ENCODE results near the gene PNPLA7.

PNPLA7 gene

GRCh38 chr9:137462986-137463930 is 86.9 kb downstream of the PNPLA7 start:
- in situ Hi-C loops (cut with MboI; ENCODE audit: low sequenced_read_pairs): no loop called here

DNA sequence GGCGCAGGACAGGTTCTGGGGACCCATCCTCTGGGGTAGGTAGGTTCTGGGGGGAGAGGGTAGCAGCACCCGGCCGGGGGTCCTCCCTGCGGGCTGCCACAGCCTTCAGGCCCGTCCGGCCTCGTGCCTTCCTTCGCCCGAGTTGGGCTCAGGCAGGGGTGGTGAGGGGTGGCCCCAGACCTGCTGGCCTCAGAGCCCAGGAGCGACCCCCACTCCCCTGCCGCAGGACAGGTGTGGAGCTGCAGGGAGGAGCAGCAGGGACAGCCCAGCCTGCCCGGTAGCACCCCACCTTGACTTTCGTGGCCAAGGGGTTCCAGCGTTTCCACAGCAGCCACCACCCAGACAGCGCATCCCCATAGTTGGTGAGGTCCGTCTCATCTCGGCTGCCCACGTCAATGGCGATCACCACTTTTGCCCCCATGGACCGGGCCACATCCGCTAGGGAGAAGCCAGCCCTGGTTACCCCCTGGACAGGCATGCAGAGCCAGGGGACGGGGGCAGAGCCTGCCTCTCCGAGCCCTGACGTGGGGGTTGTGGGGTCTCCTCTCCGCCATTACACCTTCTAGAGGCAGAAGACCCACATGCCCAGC is 87.7 kb downstream of the PNPLA7 start:
- in situ Hi-C loops (cut with MboI; ENCODE audit: low sequenced_read_pairs): no loop called here

- in situ Hi-C loops (cut with MboI; ENCODE audit: low sequenced_read_pairs): no loop called here
Measured at GRCh38 chr9:137461663-137462395, 88.4 kb downstream of the PNPLA7 start.

- in situ Hi-C loops (cut with MboI; ENCODE audit: low sequenced_read_pairs): no loop called here
Measured at GRCh38 chr9:137461316-137461662, 88.9 kb downstream of the PNPLA7 start.

DNA sequence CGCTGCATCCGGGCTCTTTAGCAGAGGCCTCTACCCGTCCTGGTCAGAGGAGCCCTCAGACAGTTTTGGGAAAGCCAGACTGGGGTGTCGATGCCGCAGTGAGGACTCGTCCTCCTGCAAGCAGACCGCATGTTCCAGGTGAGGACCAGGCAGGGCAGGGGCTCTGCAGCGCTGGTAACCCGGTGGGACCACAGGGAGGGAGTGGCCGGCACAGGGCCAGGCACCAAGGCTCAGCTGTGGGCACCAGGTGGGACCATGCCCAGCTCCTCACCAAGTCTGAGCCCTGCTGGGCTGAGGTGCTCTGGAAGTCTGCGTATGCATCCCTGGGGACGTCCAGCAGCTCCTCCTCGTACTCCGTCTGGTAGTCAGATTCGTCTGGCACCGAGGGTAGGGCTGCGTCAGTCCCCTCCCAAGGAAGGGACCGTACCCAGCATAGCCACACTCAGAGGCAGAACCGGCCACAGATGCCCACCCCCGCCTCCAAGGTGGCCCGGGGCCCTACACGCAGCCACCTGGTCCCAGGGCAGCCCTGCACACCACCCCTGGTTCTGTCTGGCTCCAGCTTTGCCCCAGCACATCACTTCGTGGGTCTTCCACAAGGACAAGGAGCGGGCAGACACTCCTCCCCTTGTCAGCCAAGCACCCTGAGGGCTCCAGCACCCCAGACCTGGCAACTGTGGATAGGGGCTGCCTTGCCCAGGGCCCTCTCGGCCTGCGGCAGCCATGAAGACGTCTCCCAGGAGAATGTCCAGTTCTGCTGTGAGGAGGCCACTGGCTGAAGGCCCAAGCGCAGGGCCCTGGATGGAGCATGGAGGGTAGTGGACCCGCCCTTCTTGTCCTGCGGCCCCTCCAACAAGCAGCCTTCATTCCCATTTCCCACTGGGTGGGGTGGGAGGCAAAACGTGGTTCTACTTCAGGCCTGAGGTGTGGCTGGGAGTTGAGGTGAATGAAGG is 89.6 kb downstream of the PNPLA7 start:
- in situ Hi-C loops (cut with MboI; ENCODE audit: low sequenced_read_pairs): no loop called here

- in situ Hi-C loops (cut with MboI; ENCODE audit: low sequenced_read_pairs): no loop called here
Measured at GRCh38 chr9:137459601-137460362, 90.4 kb downstream of the PNPLA7 start.

DNA sequence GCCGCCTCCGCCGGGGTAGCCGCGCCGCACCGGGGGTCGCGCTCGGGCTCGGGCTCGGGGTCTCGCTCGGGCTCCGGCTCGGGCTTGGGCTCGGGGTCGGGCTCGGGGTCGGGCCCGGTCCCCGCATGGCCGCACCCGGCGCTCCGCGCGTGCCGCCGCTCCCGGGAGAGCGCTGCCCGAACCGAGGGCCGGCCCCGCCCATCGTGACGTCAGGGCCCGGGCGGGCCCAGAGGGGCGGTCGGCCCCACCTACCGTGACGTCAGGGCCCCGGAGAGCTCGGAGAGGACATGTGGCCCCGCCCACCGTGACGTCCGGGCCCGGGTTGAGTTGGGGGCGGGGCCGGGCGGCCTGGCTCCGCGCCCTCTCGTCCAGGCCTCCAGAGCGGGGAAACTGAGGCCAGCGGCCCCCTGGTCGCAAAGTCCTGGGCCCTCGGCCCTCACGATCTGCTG is 91.0 kb downstream of the PNPLA7 start, which contains the start of gene NSMF:
Gene NSMF, minus strand, starts transcription at position 183 of the 449 bp plus-strand sequence. CDS start 232 bp downstream, outside the sequence.
- in situ Hi-C loops (cut with MboI; ENCODE audit: low sequenced_read_pairs): no loop called here

GRCh38 chr9:137458194-137459151 is 91.7 kb downstream of the PNPLA7 start:
- in situ Hi-C loops (cut with MboI; ENCODE audit: low sequenced_read_pairs): no loop called here

DNA sequence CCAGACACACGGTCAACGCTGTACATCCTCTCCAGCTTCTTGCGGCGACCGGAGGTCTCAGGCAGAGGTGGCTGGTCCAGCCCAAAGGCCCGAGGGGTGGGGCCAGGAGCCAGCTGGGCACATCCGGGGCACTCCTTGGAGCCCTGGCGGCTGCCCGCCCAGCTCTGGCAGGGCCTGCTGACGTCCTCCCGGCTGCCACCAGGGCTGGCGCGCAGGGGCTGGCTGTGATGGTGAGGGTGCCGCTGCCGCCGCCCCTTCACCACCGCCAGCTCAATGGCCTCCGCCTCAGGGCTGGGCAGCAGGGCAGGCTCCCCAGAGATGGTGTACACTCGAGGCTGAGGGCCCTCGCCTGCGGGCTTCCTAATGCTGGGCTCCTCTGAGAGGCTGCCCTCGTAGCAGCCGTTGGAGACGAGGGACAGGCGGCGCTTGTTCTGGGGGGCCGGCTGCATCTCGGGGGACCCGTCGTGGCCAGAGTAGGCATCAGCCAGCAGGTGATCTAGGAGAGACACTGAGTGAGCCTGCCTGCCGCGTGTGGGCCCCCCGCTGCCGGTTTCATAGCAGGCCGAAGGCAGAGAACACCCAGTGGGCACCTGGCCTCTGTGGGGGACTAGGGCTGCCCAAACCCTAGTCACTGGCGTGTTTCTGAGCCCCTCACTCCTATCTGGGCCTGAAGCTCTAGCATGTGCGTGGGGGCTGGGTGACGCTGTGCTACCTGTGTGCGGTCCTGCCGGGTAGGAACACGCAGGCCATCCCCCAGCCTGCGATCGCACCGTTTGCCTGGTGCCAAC is 92.6 kb downstream of the PNPLA7 start:
- in situ Hi-C loops (cut with MboI; ENCODE audit: low sequenced_read_pairs): no loop called here

DNA sequence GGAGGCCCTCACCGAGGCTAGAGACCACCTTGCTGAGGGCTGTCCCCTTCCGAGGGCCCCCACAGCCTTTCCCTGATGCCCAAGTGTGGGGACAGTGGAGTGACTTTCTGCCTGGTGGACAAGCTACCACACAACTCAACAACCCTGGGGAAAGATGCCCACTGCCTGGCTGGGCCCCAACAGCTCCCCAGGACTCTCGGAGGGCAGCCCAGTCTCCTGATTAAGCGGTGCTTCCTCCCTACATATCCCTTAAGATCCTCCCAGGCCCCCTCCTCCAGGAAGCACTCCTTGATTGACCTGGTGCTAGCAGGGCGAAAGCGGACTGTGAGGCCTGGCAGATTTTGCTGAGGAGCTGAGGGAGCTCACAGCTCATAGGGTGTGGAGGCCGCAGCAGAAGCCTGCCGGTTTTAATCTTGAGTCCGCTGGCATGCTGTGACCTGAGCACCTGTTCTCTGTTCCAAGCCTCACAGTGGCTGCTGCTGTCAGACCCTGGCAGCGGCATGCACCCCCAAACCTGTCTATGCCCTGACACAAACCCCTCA is 93.3 kb downstream of the PNPLA7 start:
- in situ Hi-C loops (cut with MboI; ENCODE audit: low sequenced_read_pairs): no loop called here

DNA sequence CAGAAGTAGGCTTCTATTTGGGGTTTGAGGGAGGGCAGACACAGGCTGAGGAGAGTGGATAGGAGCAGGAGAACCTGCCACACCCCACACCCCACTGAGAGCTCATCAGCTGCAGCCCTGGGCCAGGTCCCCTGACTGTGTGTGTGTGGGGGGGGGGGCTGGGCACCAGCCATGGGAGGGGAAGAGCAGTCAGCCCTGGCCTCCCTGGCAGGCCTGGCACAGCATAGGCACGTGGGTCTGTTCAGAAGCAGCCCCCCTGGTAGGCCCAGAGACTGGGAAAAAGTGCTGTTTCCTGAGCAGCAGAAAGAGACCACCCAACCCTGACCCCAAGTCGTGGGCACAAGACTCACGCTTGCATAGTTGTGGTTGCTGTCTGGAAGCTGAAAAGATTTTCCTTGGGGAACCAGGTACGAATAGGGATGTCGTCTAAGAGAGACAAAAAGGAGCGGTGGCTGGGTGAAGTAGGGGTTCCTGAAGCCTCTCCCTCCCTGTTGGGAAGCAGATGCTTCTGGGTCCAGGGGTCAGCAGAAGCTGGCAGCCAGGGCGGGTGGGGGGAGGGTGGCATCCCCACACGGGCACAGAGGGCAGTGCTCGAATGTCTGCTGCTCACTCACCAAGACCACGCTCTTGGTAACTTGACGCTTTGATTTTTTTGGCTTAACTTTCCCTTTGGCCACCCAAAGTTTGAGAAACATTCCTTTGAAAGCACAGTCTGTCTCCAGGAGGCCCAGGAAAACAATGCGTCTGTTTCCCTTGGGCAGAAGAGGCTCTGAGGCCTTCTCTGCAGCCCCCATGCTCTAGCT is 93.9 kb downstream of the PNPLA7 start:
- in situ Hi-C loops (cut with MboI; ENCODE audit: low sequenced_read_pairs): no loop called here

- in situ Hi-C loops (cut with MboI; ENCODE audit: low sequenced_read_pairs): no loop called here
Measured at GRCh38 chr9:137455359-137455991, 94.7 kb downstream of the PNPLA7 start.

GRCh38 chr9:137454597-137455358 is 95.4 kb downstream of the PNPLA7 start:
- in situ Hi-C loops (cut with MboI; ENCODE audit: low sequenced_read_pairs): no loop called here

DNA sequence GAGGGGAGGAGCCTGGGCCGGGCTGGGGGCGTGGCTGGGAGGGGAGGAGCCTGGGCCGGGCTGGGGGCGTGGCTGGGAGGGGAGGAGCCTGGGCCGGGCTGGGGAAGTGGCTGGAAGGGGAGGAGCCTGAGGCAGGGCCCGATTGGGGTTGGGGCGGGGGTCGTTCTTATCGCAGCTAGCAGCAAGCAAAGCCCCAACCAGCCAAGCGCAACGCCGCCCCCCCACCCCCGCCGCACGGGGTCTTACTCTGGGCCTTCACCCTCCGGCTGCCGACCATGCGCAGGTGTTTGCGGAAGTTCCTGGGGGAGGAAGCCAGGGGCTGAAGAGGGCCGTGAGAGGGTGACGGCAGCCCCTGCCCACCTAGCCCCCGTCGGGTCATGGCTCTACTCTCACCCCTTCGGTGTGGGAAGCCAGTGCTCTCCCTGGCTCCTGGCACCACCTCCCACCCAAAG is 96.0 kb downstream of the PNPLA7 start:
- in situ Hi-C loops (cut with MboI; ENCODE audit: low sequenced_read_pairs): no loop called here

- in situ Hi-C loops (cut with MboI; ENCODE audit: low sequenced_read_pairs): no loop called here
Measured at GRCh38 chr9:137453643-137454081, 96.5 kb downstream of the PNPLA7 start.
